HG02852 (cell line): ENCODE results near the gene DTX2.
"Not testable (repeated sequence)": the region's sequence is repeated elsewhere in the genome, so short reads cannot be mapped to it uniquely, and the experiment has no call there.

Source experiments
- ATAC-seq: cut with Tn5 transposase; IDR thresholded peaks from one replicate; pipeline ENCODE4 v1.9.1; 2021; ENCODE audit warnings: mild to moderate bottlenecking, moderate library complexity; ENCODE audit not compliant: unreplicated experiment

The DTX2 gene

GRCh38 chr7:76485822-76486610, 24.5 kb downstream of the DTX2 start:
- ATAC-seq: peak; percentile 13

- peak; percentile 99 for ATAC-seq
Observed at GRCh38 chr7:76486618-76487017, 25.1 kb downstream of the DTX2 start.

- ATAC-seq: not testable (repeated sequence)
Observed at GRCh38 chr7:76487969-76488368, 26.5 kb downstream of the DTX2 start.

- not testable (repeated sequence) for ATAC-seq
Observed at GRCh38 chr7:76492139-76492538, 30.6 kb downstream of the DTX2 start.

- ATAC-seq: not testable (repeated sequence)
Observed at GRCh38 chr7:76495717-76496116, 34.2 kb downstream of the DTX2 start.

- not testable (repeated sequence) for ATAC-seq
Observed at GRCh38 chr7:76497918-76498582, 36.5 kb downstream of the DTX2 start.

- not testable (repeated sequence) for ATAC-seq
Observed at GRCh38 chr7:76498583-76499200, 37.2 kb downstream of the DTX2 start.

- ATAC-seq: not testable (repeated sequence)
Observed at GRCh38 chr7:76499201-76499923, 37.9 kb downstream of the DTX2 start.

GRCh38 chr7:76499924-76500241, 38.4 kb downstream of the DTX2 start:
- ATAC-seq: not testable (repeated sequence)

- not testable (repeated sequence) for ATAC-seq
Observed at GRCh38 chr7:76502224-76502623, 40.7 kb downstream of the DTX2 start.

- not testable (repeated sequence) for ATAC-seq
Observed at GRCh38 chr7:76502836-76503235, 41.3 kb downstream of the DTX2 start.

- not testable (repeated sequence) for ATAC-seq
Observed at GRCh38 chr7:76503244-76503643, 41.7 kb downstream of the DTX2 start.

GRCh38 chr7:76504351-76505167, 43.0 kb downstream of the DTX2 start:
- ATAC-seq: not testable (repeated sequence)

GRCh38 chr7:76505168-76506080, 43.9 kb downstream of the DTX2 start:
- no peak for ATAC-seq

- ATAC-seq: no peak
Observed at GRCh38 chr7:76506081-76506440, 44.6 kb downstream of the DTX2 start.

GRCh38 chr7:76506643-76507042, 45.1 kb downstream of the DTX2 start:
- ATAC-seq: not testable (repeated sequence)

- no peak for ATAC-seq
Observed at GRCh38 chr7:76507723-76508406, 46.4 kb downstream of the DTX2 start.

GRCh38 chr7:76509931-76510877, 48.7 kb downstream of the DTX2 start, which contains the start of gene UPK3B:
TSS of gene UPK3B (plus strand) at chr7:76510552. CDS start at chr7:76510653, 101 bp downstream.
- no peak for ATAC-seq
